Activated CD4-positive, alpha-beta T cell treated with anti-CD3 and anti-CD28 coated beads for 36 hours (primary cell): ENCODE measurements around the gene ZNF343. TPM values are rescaled to one million over a fixed set of nuclear protein-coding genes. Genes with fewer than 3 reads are reported as not detected.

ENCODE experiments used
- ATAC-seq: fragments of 200-7000 bp; cut with Tn5 transposase; one replicate; pipeline ENCODE4 v1.10.0; 2021; ENCODE audit warnings: mild to moderate bottlenecking, moderate library complexity
- CTCF ChIA-PET: fragments of 350-600 bp; sonication (Branson Sonifier 250); formaldehyde crosslinking; loops from one replicate; lab custom pipeline; 2021; ENCODE audit warnings: antibody characterized with exemption; lab: Charles Lee
- POLR2A ChIA-PET: fragments of 350-600 bp; sonication (Branson Sonifier 250); formaldehyde crosslinking; loops from one replicate; lab custom pipeline; 2021; ENCODE audit warnings: antibody characterized with exemption, inconsistent platforms; lab: Charles Lee
- DNase-seq: peaks from one replicate; pipeline ENCODE4 v3.0.0-alpha.2; 2020
- H3K27ac Mint-ChIP-seq: one replicate; pipeline ENCODE4 v1.8.0; 2021; ENCODE audit warnings: mixed read lengths
- H3K27me3 Mint-ChIP-seq: one replicate; pipeline ENCODE4 v1.8.0; 2021; ENCODE audit warnings: mixed read lengths
- H3K36me3 Mint-ChIP-seq: one replicate; pipeline ENCODE4 v1.8.0; 2021; ENCODE audit warnings: low read depth, mixed read lengths
- H3K4me1 Mint-ChIP-seq: one replicate; pipeline ENCODE4 v1.8.0; 2021; ENCODE audit warnings: mixed read lengths
- H3K4me3 Mint-ChIP-seq: one replicate; pipeline ENCODE4 v1.8.0; 2021; ENCODE audit warnings: mild to moderate bottlenecking, moderate library complexity, mixed read lengths
- H3K9me3 Mint-ChIP-seq: one replicate; pipeline ENCODE4 v1.8.0; 2021; ENCODE audit warnings: low read depth, mixed read lengths
- intact Hi-C, 2 experiments: fragments of 100-400 bp; cut with DNase I in 1 of 2; cut with micrococcal nuclease in 1 of 2; formaldehyde crosslinking; loops; one replicate each; pipeline versions ENCODE4 v1.14.2 to v1.15.1; 2022 to 2024; cut with DNase I, micrococcal nuclease
- total RNA-seq, 2 experiments: library from RNA; stranded (reverse); gene quantifications; one replicate each; pipeline ENCODE4 v1.2.3, GENCODE V29; 2021

The ZNF343 gene
- total RNA-seq, 2 experiments from 2014 or later = 9.9 to 12.3 TPM

GRCh38 chr20:2458919-2459499 lies 49.7 kb downstream of the ZNF343 start:
- intact Hi-C loops = no loop called here
- peak overlapping the region; percentile 51 for H3K27ac Mint-ChIP-seq
- no peaks in the 10 kb centered on the region for H3K27me3 Mint-ChIP-seq
- peaks cover 48% of the 10 kb centered on the region for H3K36me3 Mint-ChIP-seq
- POLR2A ChIA-PET = interaction anchor here (0.5 to 4.4 kb wide), 3 partner anchors 11 to 495 kb away, joined by 3 to 29 read pairs (median 5); partner anchors contain the start of gene SNRPB
- ATAC-seq = no peak
- no peaks in the 10 kb centered on the region for H3K9me3 Mint-ChIP-seq
- CTCF ChIA-PET = interaction anchor here (0.6 kb wide), 3 partner anchors 9 to 178 kb away, joined by 3 read pairs; no protein-coding TSS in a partner anchor
- DNase-seq = no peak
- H3K4me1 Mint-ChIP-seq = peaks cover 45% of the 10 kb centered on the region
- H3K4me3 Mint-ChIP-seq = no peak overlapping the region

GRCh38 chr20:2455771-2456497 lies 52.8 kb downstream of the ZNF343 start:
- Mint-ChIP-seq H3K4me1 (peaks cover 33% of the 10 kb centered on the region), H3K9me3 (no peaks in the 10 kb centered on the region), H3K36me3 (peaks cover 20% of the 10 kb centered on the region), H3K4me3 (no peak overlapping the region), H3K27me3 (no peaks in the 10 kb centered on the region), H3K27ac (no peak overlapping the region)
- POLR2A ChIA-PET = interaction anchor here (0.6 to 1.9 kb wide), 4 partner anchors 11 to 196 kb away, joined by 4 to 7 read pairs (median 5); partner anchors contain the start of gene SNRPB
- CTCF ChIA-PET = interaction anchor here (0.9 to 2.0 kb wide), 11 partner anchors 9 to 248 kb away, joined by 3 to 12 read pairs (median 5); partner anchors contain the start of gene SNRPB
- DNase-seq = no peak
- intact Hi-C loops = no loop called here
- ATAC-seq = no peak

- CTCF ChIA-PET = interaction anchor here (0.6 to 4.2 kb wide), 8 partner anchors 10 to 165 kb away, joined by 3 to 42 read pairs (median 4); partner anchors contain the start of gene SNRPB
- Mint-ChIP-seq H3K4me3 (no peak overlapping the region), H3K27me3 (no peaks in the 10 kb centered on the region), H3K4me1 (peaks cover 48% of the 10 kb centered on the region), H3K9me3 (no peaks in the 10 kb centered on the region), H3K36me3 (peaks cover 4% of the 10 kb centered on the region), H3K27ac (no peak overlapping the region)
- POLR2A ChIA-PET = no interaction called here
- no peak for DNase-seq
- no peak for ATAC-seq
- intact Hi-C loops = loop anchor here (2.0 to 5.0 kb wide), 5 partner anchors 66 to 486 kb away; partner anchors contain the start of gene STK35 (in 1 of the 2)
Measured at GRCh38 chr20:2453792-2454191, 54.9 kb downstream of the ZNF343 start.

GRCh38 chr20:2451939-2452732 lies 56.6 kb downstream of the ZNF343 start:
- peaks cover 2% of the 10 kb centered on the region for H3K36me3 Mint-ChIP-seq
- peaks cover 45% of the 10 kb centered on the region for H3K4me1 Mint-ChIP-seq
- ATAC-seq = peak; percentile 58
- no peak overlapping the region for H3K4me3 Mint-ChIP-seq
- ChIA-PET CTCF (interaction anchor here (0.6 to 4.2 kb wide), 30 partner anchors 9 to 1468 kb away, joined by 3 to 42 read pairs (median 4); partner anchors contain the start of gene SNRPB), POLR2A (interaction anchor here (0.5 kb wide), 1 partner anchor 69 kb away, joined by 3 read pairs; no protein-coding TSS in a partner anchor)
- H3K9me3 Mint-ChIP-seq = no peaks in the 10 kb centered on the region
- DNase-seq = peak; percentile 85
- intact Hi-C loops = loop anchor here (1.0 to 5.0 kb wide), 8 partner anchors 65 to 487 kb away; partner anchors contain the start of gene STK35 (in 1 of the 2)
- no peaks in the 10 kb centered on the region for H3K27me3 Mint-ChIP-seq
- H3K27ac Mint-ChIP-seq = no peak overlapping the region

GRCh38 chr20:2451422-2451821 lies 57.3 kb downstream of the ZNF343 start:
- Mint-ChIP-seq H3K27me3 (no peaks in the 10 kb centered on the region), H3K36me3 (peaks cover 2% of the 10 kb centered on the region), H3K9me3 (peaks cover 1% of the 10 kb centered on the region), H3K27ac (no peak overlapping the region), H3K4me3 (no peak overlapping the region), H3K4me1 (peaks cover 38% of the 10 kb centered on the region)
- intact Hi-C loops = loop anchor here (5.0 kb wide), 4 partner anchors 64 to 484 kb away; partner anchors contain the start of gene STK35 (in 1 of the 2)
- CTCF ChIA-PET = interaction anchor here (0.7 to 4.2 kb wide), 19 partner anchors 9 to 441 kb away, joined by 3 to 42 read pairs (median 4); partner anchors contain the start of gene SNRPB
- ATAC-seq (no peak), DNase-seq (no peak)
- POLR2A ChIA-PET = interaction anchor here (0.5 kb wide), 1 partner anchor 70 kb away, joined by 3 read pairs; no protein-coding TSS in a partner anchor

- no peaks in the 10 kb centered on the region for H3K27me3 Mint-ChIP-seq
Measured at GRCh38 chr20:2449386-2449785, 59.3 kb downstream of the ZNF343 start.

GRCh38 chr20:2446845-2447244 lies 61.9 kb downstream of the ZNF343 start:
- peaks cover 2% of the 10 kb centered on the region for H3K27me3 Mint-ChIP-seq
- ChIA-PET CTCF (interaction anchor here (1.1 kb wide), 1 partner anchor 59 kb away, joined by 3 read pairs; no protein-coding TSS in a partner anchor), POLR2A (no interaction called here)
- H3K4me3 Mint-ChIP-seq = no peak overlapping the region
- H3K27ac Mint-ChIP-seq = no peak overlapping the region
- intact Hi-C loops = no loop called here
- peaks cover 2% of the 10 kb centered on the region for H3K36me3 Mint-ChIP-seq
- ATAC-seq = no peak
- no peak for DNase-seq
- H3K4me1 Mint-ChIP-seq = peaks cover 20% of the 10 kb centered on the region
- peaks cover 1% of the 10 kb centered on the region for H3K9me3 Mint-ChIP-seq

More at GRCh38 chr20:2449386-2449785, 59.3 kb downstream of the ZNF343 start:
- ChIA-PET POLR2A (no interaction called here), CTCF (interaction anchor here (0.7 to 1.0 kb wide), 2 partner anchors 62 to 128 kb away, joined by 3 to 4 read pairs; no protein-coding TSS in a partner anchor)
- no peak overlapping the region for H3K4me3 Mint-ChIP-seq
- ATAC-seq = no peak
- H3K27ac Mint-ChIP-seq = no peak overlapping the region
- DNase-seq = no peak
- peaks cover 2% of the 10 kb centered on the region for H3K36me3 Mint-ChIP-seq
- intact Hi-C loops = no loop called here
- peaks cover 1% of the 10 kb centered on the region for H3K9me3 Mint-ChIP-seq
- peaks cover 27% of the 10 kb centered on the region for H3K4me1 Mint-ChIP-seq

Other genes with a start within 250 kb of the ZNF343 start
- not detected for gene TGM3, start 212.9 kb downstream of the ZNF343 start, total RNA-seq
- gene TGM6, start 128.0 kb downstream of the ZNF343 start, total RNA-seq = not detected
- 100 to 1,000 TPM; 348 to 466 TPM for gene SNRPB, start 38.1 kb downstream of the ZNF343 start, total RNA-seq
- gene TMC2, start 27.7 kb upstream of the ZNF343 start, total RNA-seq = not detected
- gene NOP56, start 143.7 kb upstream of the ZNF343 start, total RNA-seq = 100 to 1,000 TPM; 504 to 532 TPM
- gene IDH3B, start 155.3 kb upstream of the ZNF343 start, total RNA-seq = 100 to 1,000 TPM in 1 of 2 experiments, 10 to 100 TPM in 1; 92.4 to 115 TPM
- gene EBF4, start 183.9 kb upstream of the ZNF343 start, total RNA-seq = 1 to 10 TPM; 3.7 to 4.3 TPM